Measurements from ENCODE around the gene TBX21. TPM values are rescaled to one million over a fixed set of nuclear protein-coding genes. Genes with fewer than 3 reads are reported as not detected.
A peak's percentile ranks its signal among the peaks of the same experiment; 100 is the strongest.

TBX21 gene
- total and polyA plus RNA-seq, 11 donors, result 0.07 to 3.2 (median 0.21) TPM; not detected in 2

DNA sequence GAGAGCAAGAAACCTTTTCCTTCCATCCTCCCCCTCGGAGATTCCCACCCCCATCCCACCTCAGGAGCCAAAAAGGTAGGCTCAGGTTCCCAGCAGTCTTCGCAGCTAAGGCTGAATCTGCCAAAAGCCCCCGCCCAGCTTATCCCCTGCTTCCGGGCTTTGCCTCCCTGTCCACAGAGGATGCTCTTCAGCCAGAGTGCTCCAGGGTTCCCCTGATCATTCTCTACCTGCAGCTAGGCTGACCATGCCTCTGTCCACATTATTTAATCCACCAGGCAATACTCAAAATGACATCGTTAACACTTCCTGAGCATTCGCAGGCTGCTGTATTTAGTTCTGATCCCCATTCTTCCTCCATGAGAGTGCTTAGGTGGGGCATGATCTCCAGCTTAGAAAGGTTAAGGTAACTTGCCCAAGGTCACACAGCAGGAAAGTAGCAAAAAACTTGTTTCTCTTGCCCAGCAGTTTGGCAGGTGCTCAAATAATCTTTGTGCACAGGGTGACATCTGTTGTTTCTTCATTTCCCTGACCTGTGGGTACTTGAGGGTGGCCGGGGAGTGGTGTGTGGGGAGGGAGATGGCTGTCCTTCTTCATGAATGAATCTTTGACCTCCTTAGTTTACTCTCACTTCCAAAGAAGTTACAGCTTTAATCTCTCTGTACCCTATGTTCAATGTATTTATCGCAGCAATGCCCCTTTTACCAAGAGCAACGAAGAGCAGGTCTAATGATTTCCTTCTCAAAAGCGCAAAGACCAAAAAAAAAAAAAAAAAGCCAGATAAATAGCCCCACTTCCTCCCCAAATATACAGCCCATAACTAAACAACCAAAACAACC, 39.9 kb upstream of the TBX21 start:
- TF ChIP-seq, protein P1, sequence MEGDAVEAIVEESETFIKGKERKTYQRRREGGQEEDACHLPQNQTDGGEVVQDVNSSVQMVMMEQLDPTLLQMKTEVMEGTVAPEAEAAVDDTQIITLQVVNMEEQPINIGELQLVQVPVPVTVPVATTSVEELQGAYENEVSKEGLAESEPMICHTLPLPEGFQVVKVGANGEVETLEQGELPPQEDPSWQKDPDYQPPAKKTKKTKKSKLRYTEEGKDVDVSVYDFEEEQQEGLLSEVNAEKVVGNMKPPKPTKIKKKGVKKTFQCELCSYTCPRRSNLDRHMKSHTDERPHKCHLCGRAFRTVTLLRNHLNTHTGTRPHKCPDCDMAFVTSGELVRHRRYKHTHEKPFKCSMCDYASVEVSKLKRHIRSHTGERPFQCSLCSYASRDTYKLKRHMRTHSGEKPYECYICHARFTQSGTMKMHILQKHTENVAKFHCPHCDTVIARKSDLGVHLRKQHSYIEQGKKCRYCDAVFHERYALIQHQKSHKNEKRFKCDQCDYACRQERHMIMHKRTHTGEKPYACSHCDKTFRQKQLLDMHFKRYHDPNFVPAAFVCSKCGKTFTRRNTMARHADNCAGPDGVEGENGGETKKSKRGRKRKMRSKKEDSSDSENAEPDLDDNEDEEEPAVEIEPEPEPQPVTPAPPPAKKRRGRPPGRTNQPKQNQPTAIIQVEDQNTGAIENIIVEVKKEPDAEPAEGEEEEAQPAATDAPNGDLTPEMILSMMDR (IDR thresholded peaks at IDR 0.05), result no peak
- TF ChIP-seq POLR2A (IDR thresholded peaks at IDR 0.05), result no peak
- H3K4me3 ChIP-seq, result peak overlapping the region; percentile 66 to 100 (median 94)
- ATAC-seq (no peak), DNase-seq (no peak)
- no peaks in the 10 kb centered on the region for H3K9me3 ChIP-seq
- peaks cover 0 to 6% (median 0%) of the 10 kb centered on the region in 9 donors for H3K36me3 ChIP-seq
- peak overlapping the region; percentile 67 to 98 (median 92) for H3K27ac ChIP-seq
- H3K4me1 ChIP-seq, result peaks cover 0 to 39% (median 21%) of the 10 kb centered on the region in 12 donors
- WGBS, 4 donors, result 24 to 30% (median 27%) methylated on average over 10 of the region's 10 CpGs
- no peaks in the 10 kb centered on the region for H3K27me3 ChIP-seq
- intact Hi-C loops (cut with DNase I), result loop anchor here in 3 of 10 donors (5.0 to 10.0 kb wide), 4 partner anchors 41 to 202 kb away; partner anchors contain the start of gene SP2 (in 1 of the 3)

DNA sequence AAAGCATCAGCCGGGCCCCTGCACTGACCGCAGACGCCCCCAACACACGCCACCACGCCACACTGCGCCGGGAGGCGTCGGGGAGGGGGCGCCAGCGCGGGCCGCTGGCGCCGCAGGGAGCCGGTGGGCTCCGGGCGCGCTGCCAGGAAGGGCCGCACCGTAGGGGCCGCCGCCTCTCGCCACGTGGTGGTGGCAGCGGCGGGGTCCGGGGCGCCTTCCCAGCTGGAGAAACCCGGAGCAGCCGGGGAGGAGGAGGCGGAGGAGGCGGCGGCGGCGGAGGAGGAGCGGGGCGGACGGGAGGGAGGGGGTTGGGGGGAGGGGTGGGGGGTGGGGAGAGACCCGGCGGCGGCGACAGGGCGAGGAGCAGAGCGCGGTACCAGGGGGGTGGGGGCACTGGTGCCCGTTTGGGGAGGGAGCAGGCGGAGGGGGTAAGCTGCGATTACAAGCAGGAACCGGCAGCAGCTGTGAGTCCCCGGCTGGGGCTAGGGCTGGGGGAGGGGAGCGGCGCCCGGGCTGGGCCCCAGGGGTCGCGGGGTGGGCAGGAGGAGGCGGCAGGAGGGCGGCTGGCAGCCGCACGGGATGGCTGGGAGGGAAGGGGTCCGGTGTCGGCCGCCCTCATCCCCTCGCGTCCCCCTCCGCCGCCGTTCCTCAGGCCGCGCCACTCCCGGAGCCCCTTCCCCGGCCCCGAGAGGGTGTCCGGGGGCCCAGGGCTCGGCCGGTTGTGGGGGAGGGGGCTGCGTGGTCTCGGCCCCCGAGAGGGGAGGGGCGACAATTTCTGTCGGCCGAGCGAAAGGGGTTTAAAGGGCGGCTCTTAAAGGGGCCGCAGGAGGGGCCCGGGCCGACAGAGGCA, 39.1 kb upstream of the TBX21 start, which contains the start of gene TBKBP1:
TSS of gene TBKBP1 (plus strand) at position 431 of the 850 bp plus-strand sequence. CDS start 1,952 bp downstream, outside the sequence.
- ATAC-seq, result peak in 3 of 4 donors; percentile 21 to 53 (median 33)
- intact Hi-C loops (cut with DNase I), result loop anchor here in 3 of 10 donors (5.0 to 10.0 kb wide), 4 partner anchors 42 to 201 kb away; partner anchors contain the start of gene SP2 (in 1 of the 3)
- no peaks in the 10 kb centered on the region for H3K9me3 ChIP-seq
- peaks cover 0 to 9% (median under 1%) of the 10 kb centered on the region in 9 donors for H3K36me3 ChIP-seq
- 0 to 1% (median 1%) methylated on average over 18 to 82 of the region's 87 CpGs for WGBS, 4 donors
- H3K4me1 ChIP-seq, result peaks cover 0 to 45% (median 21%) of the 10 kb centered on the region in 12 donors
- peak; percentile 45 to 82 (median 62) for DNase-seq
- TF ChIP-seq POLR2A (IDR thresholded peaks at IDR 0.05), result no peak
- TF ChIP-seq, protein P1 (IDR thresholded peaks at IDR 0.05), result no peak
- H3K27me3 ChIP-seq, result no peaks in the 10 kb centered on the region
- H3K4me3 ChIP-seq, result peak within 1 kb of the TSS; percentile 66 to 100 (median 94)
- peak within 1 kb of the TSS; percentile 82 to 98 (median 92) for H3K27ac ChIP-seq

DNA sequence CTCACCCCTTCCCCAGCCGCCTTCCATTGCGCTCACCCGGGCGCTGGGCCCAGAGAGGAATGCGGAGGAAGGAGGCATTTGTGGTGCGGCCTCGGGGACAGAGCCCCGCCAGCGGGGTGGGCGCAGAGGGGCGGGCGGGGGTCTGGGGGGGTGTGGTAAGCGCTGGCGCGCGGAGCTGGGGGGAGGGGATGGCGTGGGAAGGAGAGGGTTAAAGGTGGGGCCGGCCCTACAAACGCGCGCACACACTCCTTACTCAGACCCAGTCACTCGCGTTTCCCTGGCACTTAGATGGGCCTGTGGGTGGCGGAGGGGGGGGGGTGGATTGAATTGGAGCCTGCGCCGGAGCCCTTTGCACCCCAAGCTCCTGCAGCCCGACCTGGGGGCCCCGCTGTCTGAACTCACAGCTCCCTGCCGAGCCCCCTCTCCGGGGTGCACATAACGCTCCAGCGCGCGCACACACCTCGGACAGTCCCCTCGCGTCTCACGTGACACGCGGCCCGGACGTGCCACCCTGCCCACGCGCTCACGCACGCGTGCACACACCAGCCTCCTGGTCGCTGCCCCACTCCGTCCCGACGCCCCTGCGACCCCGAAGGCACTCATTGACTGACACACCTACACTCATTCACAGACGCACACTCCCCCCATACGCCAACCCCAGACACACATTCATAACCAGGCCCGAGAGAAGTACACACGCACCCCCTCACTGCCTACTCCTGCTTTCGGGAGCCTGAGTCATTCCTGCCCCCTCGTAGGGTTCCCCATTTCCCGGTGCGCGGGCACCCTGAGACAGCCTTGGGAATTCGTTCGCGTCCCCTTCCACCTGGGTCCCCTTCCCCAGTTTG, 38.2 kb upstream of the TBX21 start:
- ATAC-seq (peak; percentile 61 to 73 (median 64)), DNase-seq (peak; percentile 69 to 89 (median 74))
- Histone ChIP-seq H3K36me3 (peaks cover 0 to 17% (median 7%) of the 10 kb centered on the region in 9 donors), H3K4me3 (peak overlapping the region; percentile 66 to 100 (median 94)), H3K9me3 (no peaks in the 10 kb centered on the region), H3K27me3 (no peaks in the 10 kb centered on the region), H3K4me1 (peaks cover 0 to 45% (median 21%) of the 10 kb centered on the region in 12 donors), H3K27ac (peak overlapping the region; percentile 82 to 98 (median 92))
- 2 to 4% (median 3%) methylated on average over 52 to 65 of the region's 65 CpGs for WGBS, 4 donors
- TF ChIP-seq POLR2A (IDR thresholded peaks at IDR 0.05), result peak in 1 of 2 donors; percentile 8
- TF ChIP-seq, protein P1 (IDR thresholded peaks at IDR 0.05), result no peak
- intact Hi-C loops (cut with DNase I), result loop anchor here in 6 of 10 donors (5.0 to 10.0 kb wide), 8 partner anchors 33 to 200 kb away; partner anchors contain the start of gene SP2 (in 1 of the 6)

Measured in heart left ventricle (tissue), 16 donors.